Transverse colon (tissue), 4 donors: ENCODE data around the gene SHROOM3. TPM values are rescaled to one million over a fixed set of nuclear protein-coding genes. Genes with fewer than 3 reads are reported as not detected.

Experiments used
- DNase-seq: peaks from one replicate; pipeline ENCODE4 v3.0.0-alpha.2; 2019
- H3K27ac ChIP-seq, 4 donors: fragments of 200-600 bp; sonication (generic); 2 replicates each; pipeline ENCODE4 v1.5.1; 2016 to 2018; ENCODE audit warnings: inconsistent platforms in 4 of 4
- H3K27me3 ChIP-seq: fragments of 200-600 bp; sonication (generic); 2 replicates; pipeline ENCODE4 v1.5.1; 2017; ENCODE audit warnings: inconsistent platforms
- H3K36me3 ChIP-seq, 4 donors: fragments of 200-600 bp; sonication (generic); 2 replicates each; pipeline ENCODE4 v1.5.1; 2017 to 2019; ENCODE audit warnings: inconsistent platforms in 4 of 4
- H3K4me1 ChIP-seq, 4 donors: fragments of 200-600 bp; sonication (generic); 2 replicates each; pipeline ENCODE4 v1.5.1; 2017 to 2020; ENCODE audit warnings: inconsistent platforms in 4 of 4
- H3K4me3 ChIP-seq, 4 donors: fragments of 200-600 bp; sonication (generic); 1 replicate in 1 of 4; 2 replicates in 3 of 4; pipeline versions ENCODE4 v1.5.1 to v1.6.1; 2017 to 2019; ENCODE audit warnings: inconsistent platforms in 4 of 4
- H3K9me3 ChIP-seq, 2 donors: fragments of 200-600 bp; sonication (generic); 2 replicates each; pipeline ENCODE4 v1.5.1; 2017 to 2019; ENCODE audit warnings: inconsistent platforms in 2 of 2
- EP300 ChIP-seq: sonication (generic); formaldehyde crosslinking; IDR thresholded peaks from one replicate; pipeline ENCODE4 v1.6.1; 2017; ENCODE audit warnings: antibody characterized with exemption, low read depth
- POLR2A ChIP-seq: fragments of 450-650 bp; IDR thresholded peaks from one replicate; pipeline ENCODE4 v1.6.1; 2016; ENCODE audit warnings: antibody characterized with exemption, mild to moderate bottlenecking, moderate library complexity
- POLR2AphosphoS5 ChIP-seq, 3 donors: sonication (generic); formaldehyde crosslinking; IDR thresholded peaks; one replicate each; pipeline ENCODE4 v1.6.1; 2016; ENCODE audit warnings: antibody characterized with exemption in 3 of 3
- WGBS, 2 donors: methylation state at CpG; one replicate each; pipeline ENCODE4 v1.1.5; 2018; ENCODE audit warnings: low coverage in 1 of 2; 5-methylcytosine and 5-hydroxymethylcytosine counted together
- in situ Hi-C, 4 donors: fragments of 200-750 bp; cut with MboI; loops; one replicate each; pipeline versions ENCODE4 v1.15.0 to v1.15.1; 2017; ENCODE audit warnings: low sequenced_read_pairs in 3 of 4, low pct_ligation_motif_present in 1 of 4, low pct_unique_long_range_greater_than_20kb in 1 of 4
- intact Hi-C: fragments of 100-400 bp; cut with DNase I; formaldehyde crosslinking; loops from one replicate; pipeline ENCODE4 v1.15.1; 2023; ENCODE audit warnings: low total_unique reads
- total RNA-seq, 4 donors: library from RNA; depleted of rRNA; stranded (reverse); fragments of >200 nt; gene quantifications; one replicate each; pipeline ENCODE4 v1.1.0, GENCODE V29; 2016
- TF ChIP-seq, protein P1 (sequence below), 5 experiments: fragments of 200-600 bp in 3 of 5; fragments of 450-650 bp in 2 of 5; sonication (generic) in 3 of 5; IDR thresholded peaks; 1 replicate in 2 of 5; 2 replicates in 3 of 5; pipeline ENCODE4 v1.5.1; 2016 to 2017; ENCODE audit warnings: antibody characterized with exemption in 5 of 5, inconsistent platforms in 3 of 5, mild to moderate bottlenecking in 2 of 5, moderate library complexity in 1 of 5

The SHROOM3 gene
- total RNA-seq, 4 donors from 2014 or later = 182 to 456 (median 437) TPM

DNA sequence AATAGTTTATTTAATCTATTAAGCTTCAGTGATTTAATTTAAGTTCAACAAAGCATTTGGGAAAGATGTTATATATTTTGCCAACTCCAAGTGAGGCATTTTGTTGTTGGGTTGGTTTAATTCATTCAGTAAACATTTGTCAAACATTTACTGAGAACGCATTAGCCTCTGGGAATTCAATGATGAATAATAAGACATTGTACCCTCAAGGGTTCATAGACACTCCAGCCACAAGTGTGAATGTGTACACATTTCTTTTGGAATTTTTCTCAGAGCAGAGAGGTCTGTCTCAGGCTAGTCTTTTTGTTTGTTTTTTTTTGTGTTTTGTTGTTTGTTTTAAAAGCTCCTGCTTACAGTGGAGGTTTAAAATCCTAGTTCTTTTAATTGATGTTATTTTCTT lies 259.0 kb downstream of the SHROOM3 start:
- peak overlapping the region in 2 of 4 donors; percentile 0 to 96 for H3K27ac ChIP-seq
- H3K36me3 ChIP-seq = no peaks in the 10 kb centered on the region
- DNase-seq = no peak
- peaks cover 7% of the 10 kb centered on the region for H3K27me3 ChIP-seq
- no peak overlapping the region for H3K4me3 ChIP-seq
- in situ Hi-C loops = no loop called here
- TF ChIP-seq EP300 = no peak
- no peak for TF ChIP-seq POLR2AphosphoS5 (IDR thresholded peaks at IDR 0.05)
- TF ChIP-seq, protein P1, sequence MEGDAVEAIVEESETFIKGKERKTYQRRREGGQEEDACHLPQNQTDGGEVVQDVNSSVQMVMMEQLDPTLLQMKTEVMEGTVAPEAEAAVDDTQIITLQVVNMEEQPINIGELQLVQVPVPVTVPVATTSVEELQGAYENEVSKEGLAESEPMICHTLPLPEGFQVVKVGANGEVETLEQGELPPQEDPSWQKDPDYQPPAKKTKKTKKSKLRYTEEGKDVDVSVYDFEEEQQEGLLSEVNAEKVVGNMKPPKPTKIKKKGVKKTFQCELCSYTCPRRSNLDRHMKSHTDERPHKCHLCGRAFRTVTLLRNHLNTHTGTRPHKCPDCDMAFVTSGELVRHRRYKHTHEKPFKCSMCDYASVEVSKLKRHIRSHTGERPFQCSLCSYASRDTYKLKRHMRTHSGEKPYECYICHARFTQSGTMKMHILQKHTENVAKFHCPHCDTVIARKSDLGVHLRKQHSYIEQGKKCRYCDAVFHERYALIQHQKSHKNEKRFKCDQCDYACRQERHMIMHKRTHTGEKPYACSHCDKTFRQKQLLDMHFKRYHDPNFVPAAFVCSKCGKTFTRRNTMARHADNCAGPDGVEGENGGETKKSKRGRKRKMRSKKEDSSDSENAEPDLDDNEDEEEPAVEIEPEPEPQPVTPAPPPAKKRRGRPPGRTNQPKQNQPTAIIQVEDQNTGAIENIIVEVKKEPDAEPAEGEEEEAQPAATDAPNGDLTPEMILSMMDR (IDR thresholded peaks at IDR 0.05) = no peak
- TF ChIP-seq POLR2A = no peak
- intact Hi-C loops = no loop called here
- 56 to 70% methylated on average over 1 of the region's 1 CpG for WGBS, 2 donors
- H3K9me3 ChIP-seq = no peaks in the 10 kb centered on the region
- peaks cover 6 to 55% (median 20%) of the 10 kb centered on the region in 4 donors for H3K4me1 ChIP-seq

GRCh38 chr4:76696109-76696508 lies 261.1 kb downstream of the SHROOM3 start:
- no peak overlapping the region for H3K4me3 ChIP-seq
- no peaks in the 10 kb centered on the region for H3K9me3 ChIP-seq
- TF ChIP-seq POLR2AphosphoS5 (IDR thresholded peaks at IDR 0.05) = no peak
- TF ChIP-seq POLR2A = no peak
- TF ChIP-seq, protein P1 (IDR thresholded peaks at IDR 0.05) = no peak
- TF ChIP-seq EP300 = no peak
- intact Hi-C loops (no loop called here), in situ Hi-C loops (no loop called here)
- 43 to 71% methylated on average over 2 to 7 of the region's 7 CpGs for WGBS, 2 donors
- DNase-seq = no peak
- peak overlapping the region in 2 of 4 donors; percentile 2 to 5 for H3K27ac ChIP-seq
- no peaks in the 10 kb centered on the region for H3K27me3 ChIP-seq
- peaks cover 6 to 62% (median 22%) of the 10 kb centered on the region in 4 donors for H3K4me1 ChIP-seq
- H3K36me3 ChIP-seq = no peaks in the 10 kb centered on the region

DNA sequence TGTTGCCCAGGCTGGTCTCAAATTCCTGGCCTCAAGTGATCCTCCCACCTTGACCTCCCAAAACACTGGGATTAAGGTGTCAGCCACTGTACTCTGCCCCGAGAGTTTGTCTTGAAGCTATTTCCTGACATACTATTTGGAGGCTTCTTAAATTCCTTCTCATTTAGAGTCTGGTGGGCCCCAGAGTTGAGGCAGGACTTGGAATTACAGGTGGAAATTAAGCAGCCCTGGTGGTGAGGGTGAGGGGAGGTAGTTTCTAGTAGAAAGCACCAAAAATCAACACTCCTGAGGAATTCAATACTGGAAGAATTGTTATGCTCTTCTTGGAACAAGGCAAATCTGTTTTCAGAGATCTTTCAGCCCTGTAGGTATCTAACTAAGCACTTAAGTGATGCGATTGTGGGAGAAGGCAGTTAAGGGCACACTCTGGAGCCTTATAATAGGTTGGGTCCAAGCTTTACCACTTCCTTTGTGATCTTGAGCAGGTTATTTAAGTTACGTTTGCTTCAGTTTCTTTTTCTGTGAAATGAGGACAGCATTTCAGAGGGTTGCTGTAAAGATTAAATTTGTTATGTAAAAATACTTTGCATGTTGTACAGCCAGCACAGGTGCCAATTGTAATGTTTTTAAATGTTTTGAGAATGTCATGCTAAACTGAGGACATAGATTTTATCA lies 262.2 kb downstream of the SHROOM3 start:
- intact Hi-C loops (no loop called here), in situ Hi-C loops (no loop called here)
- H3K27me3 ChIP-seq = no peaks in the 10 kb centered on the region
- H3K9me3 ChIP-seq = no peaks in the 10 kb centered on the region
- TF ChIP-seq POLR2AphosphoS5 (IDR thresholded peaks at IDR 0.05) (no peak), EP300 (no peak), POLR2A (no peak)
- TF ChIP-seq, protein P1 (IDR thresholded peaks at IDR 0.05) = no peak
- 67 to 74% methylated on average over 3 of the region's 3 CpGs for WGBS, 2 donors
- no peak overlapping the region for H3K27ac ChIP-seq
- H3K36me3 ChIP-seq = no peaks in the 10 kb centered on the region
- H3K4me3 ChIP-seq = no peak overlapping the region
- DNase-seq = no peak
- H3K4me1 ChIP-seq = peaks cover 10 to 63% (median 23%) of the 10 kb centered on the region in 4 donors

DNA sequence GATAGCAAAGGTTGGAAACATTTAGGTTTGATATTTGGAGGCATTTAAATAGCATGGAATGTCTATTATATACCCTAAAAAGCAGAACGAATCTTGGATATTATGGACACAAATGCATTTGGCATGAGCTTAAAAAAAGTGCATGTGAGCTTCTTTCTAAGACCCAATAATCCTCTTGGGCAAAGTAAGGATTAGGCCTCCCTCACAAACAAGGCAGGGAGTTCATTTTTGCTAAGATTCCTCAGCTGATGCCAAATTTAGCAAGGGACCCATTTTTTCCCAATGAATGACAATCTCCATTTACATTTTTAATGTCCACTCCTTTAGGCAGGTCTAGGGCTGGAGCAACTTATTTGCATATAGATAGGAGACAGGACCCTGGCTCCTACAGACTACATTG lies 263.1 kb downstream of the SHROOM3 start:
- intact Hi-C loops = no loop called here
- H3K27me3 ChIP-seq = no peaks in the 10 kb centered on the region
- H3K4me3 ChIP-seq = no peak overlapping the region
- H3K9me3 ChIP-seq = no peaks in the 10 kb centered on the region
- in situ Hi-C loops = no loop called here
- DNase-seq = no peak
- H3K27ac ChIP-seq = no peak overlapping the region
- WGBS, 2 donors = 91% methylated on average over 1 of the region's 1 CpG; no CpG with 5 or more reads in 1 of the 2 donors
- TF ChIP-seq, protein P1 (IDR thresholded peaks at IDR 0.05) = no peak
- TF ChIP-seq POLR2A (no peak), EP300 (no peak), POLR2AphosphoS5 (IDR thresholded peaks at IDR 0.05) (no peak)
- peaks cover 19 to 64% (median 27%) of the 10 kb centered on the region in 4 donors for H3K4me1 ChIP-seq
- H3K36me3 ChIP-seq = no peaks in the 10 kb centered on the region
